HepG2 (cell line): ENCODE results near the gene EIF5A. TPM values are rescaled to one million over a fixed set of nuclear protein-coding genes. Genes with fewer than 3 reads are reported as not detected.

Source experiments
- ARNT2 ChIP-seq: sonication (generic); formaldehyde crosslinking; IDR thresholded peaks from 2 replicates; pipeline ENCODE4 v1.8.0; 2022; ENCODE audit warnings: mild to moderate bottlenecking, low read depth, missing genetic modification reagents, moderate library complexity
- ATF4 ChIP-seq, 2 experiments: fragments of 450-650 bp in 1 of 2; sonication (generic) in 1 of 2; formaldehyde crosslinking; IDR thresholded peaks; 2 replicates each; pipeline versions ENCODE4 v1.5.0 to v1.8.0; 2020 to 2022; ENCODE audit warnings: mild to moderate bottlenecking in 1 of 2, missing genetic modification reagents in 1 of 2
- ELF4 ChIP-seq: sonication (generic); formaldehyde crosslinking; IDR thresholded peaks from 2 replicates; pipeline ENCODE4 v1.5.0; 2020; ENCODE audit warnings: missing genetic modification reagents, mild to moderate bottlenecking, moderate library complexity, borderline replicate concordance
- FOXK1 ChIP-seq: sonication (generic); formaldehyde crosslinking; IDR thresholded peaks from 2 replicates; pipeline ENCODE4 v1.4.0; 2020; ENCODE audit warnings: low read depth, missing genetic modification reagents, borderline replicate concordance
- HDAC2 ChIP-seq: sonication (generic); formaldehyde crosslinking; IDR thresholded peaks from 2 replicates; pipeline ENCODE4 v1.4.0; 2020; ENCODE audit warnings: missing genetic modification reagents
- MTA1 ChIP-seq: sonication (generic); formaldehyde crosslinking; IDR thresholded peaks from 2 replicates; pipeline ENCODE4 v1.4.0; 2020; ENCODE audit warnings: missing genetic modification reagents, mild to moderate bottlenecking, borderline replicate concordance
- RFXANK ChIP-seq: IDR thresholded peaks from 2 replicates; pipeline ENCODE4 v1.6.1; 2016
- SKIL ChIP-seq: sonication (generic); formaldehyde crosslinking; IDR thresholded peaks from 2 replicates; pipeline ENCODE4 v1.8.0; 2022; ENCODE audit warnings: missing genetic modification reagents, mild to moderate bottlenecking, moderate library complexity, borderline replicate concordance
- TOPORS ChIP-seq: sonication (generic); formaldehyde crosslinking; IDR thresholded peaks from 2 replicates; pipeline ENCODE4 v1.8.0; 2023; ENCODE audit warnings: mild to moderate bottlenecking, missing genetic modification reagents
- ZBTB44 ChIP-seq: sonication (generic); formaldehyde crosslinking; IDR thresholded peaks from 2 replicates; pipeline ENCODE4 v1.4.0; 2020; ENCODE audit warnings: missing genetic modification reagents
- ZNF260 ChIP-seq: sonication (generic); formaldehyde crosslinking; IDR thresholded peaks from 2 replicates; pipeline ENCODE4 v1.4.0; 2020; ENCODE audit warnings: missing genetic modification reagents, low read depth, mild to moderate bottlenecking, borderline replicate concordance
- ZNF350 ChIP-seq: sonication (generic); formaldehyde crosslinking; IDR thresholded peaks from 2 replicates; pipeline ENCODE4 v1.4.0; 2020; ENCODE audit warnings: mild to moderate bottlenecking, low read depth, missing genetic modification reagents, borderline replicate concordance
- ZNF766 ChIP-seq: sonication (generic); formaldehyde crosslinking; IDR thresholded peaks from 2 replicates; pipeline ENCODE4 v1.5.0; 2020; ENCODE audit warnings: missing genetic modification reagents, borderline replicate concordance
- ZNF775 ChIP-seq: sonication (generic); formaldehyde crosslinking; IDR thresholded peaks from 2 replicates; pipeline ENCODE4 v1.4.0; 2020; ENCODE audit warnings: missing genetic modification reagents, mild to moderate bottlenecking, moderate library complexity, borderline replicate concordance
- ZNF782 ChIP-seq: sonication (generic); formaldehyde crosslinking; IDR thresholded peaks from 2 replicates; pipeline ENCODE4 v1.4.0; 2020; ENCODE audit warnings: missing genetic modification reagents, mild to moderate bottlenecking, borderline replicate concordance
- ZNF816 ChIP-seq: sonication (generic); formaldehyde crosslinking; IDR thresholded peaks from 2 replicates; pipeline ENCODE4 v1.8.0; 2022; ENCODE audit warnings: missing genetic modification reagents, mild to moderate bottlenecking, borderline replicate concordance
- ZSCAN31 ChIP-seq: sonication (generic); formaldehyde crosslinking; IDR thresholded peaks from 2 replicates; pipeline ENCODE4 v1.5.0; 2020; ENCODE audit warnings: low read depth, mild to moderate bottlenecking, missing genetic modification reagents
- polyA plus RNA-seq, 8 experiments: library from polyadenylated mRNA; depleted of rRNA in 3 of 8; stranded (reverse) in 7 of 8; unstranded in 1 of 8; fragments of >200 nt; fragmentation: Illumina TruSeq in 4 of 8; extraction: Trizol in 4 of 8; gene quantifications; 2 replicates each; pipeline versions ENCODE4 v1.2.1 to v1.2.3, GENCODE V29; 2011 to 2016; ENCODE audit warnings: low read depth in 4 of 8, missing spikeins in 1 of 8, mixed read lengths in 1 of 8; ENCODE audit not compliant: insufficient read depth in 1 of 8
- total RNA-seq, 5 experiments: library from RNA; depleted of rRNA; stranded (reverse); fragments of >200 nt; fragmentation: Illumina TruSeq; extraction: Trizol; gene quantifications; 2 replicates each; pipeline ENCODE4 v1.2.3, GENCODE V29; 2016; ENCODE audit warnings: low read depth in 1 of 5
- TF ChIP-seq, protein P1 (sequence below): sonication (generic); formaldehyde crosslinking; IDR thresholded peaks from 2 replicates; pipeline ENCODE4 v1.5.0; 2020; ENCODE audit warnings: missing genetic modification reagents
- TF ChIP-seq, protein P2 (sequence below): sonication (generic); formaldehyde crosslinking; IDR thresholded peaks from 2 replicates; pipeline ENCODE4 v1.5.0; 2020; ENCODE audit warnings: mild to moderate bottlenecking, missing genetic modification reagents, moderate library complexity
- TF ChIP-seq, protein P3 (sequence below): IDR thresholded peaks from 2 replicates; pipeline ENCODE4 v1.6.1; 2016; ENCODE audit warnings: mild to moderate bottlenecking, missing biosample characterization, missing genetic modification reagents

Gene EIF5A
- total and polyA plus RNA-seq, 2 of the 13 experiments (the other 11 are each of a cell fraction or from before 2014, with no cell fraction given) = 319 to 337 TPM

- TF ChIP-seq ZNF350 (no peak), FOXK1 (CRISPR knock-in tag) (no peak), ZNF766 (CRISPR knock-in tag) (0 out of 2 replicates have a peak, but pooled peaks have one; percentile 15), ATF4 (CRISPR knock-in tag; IDR thresholded peaks at IDR 0.05) (0 out of 4 replicates have a peak, but pooled peaks of 1 of the 2 experiments have one; percentile 18), MTA1 (CRISPR knock-in tag) (0 out of 2 replicates have a peak, but pooled peaks have one; percentile 9), ELF4 (CRISPR knock-in tag) (no peak), SKIL (CRISPR knock-in tag) (0 out of 2 replicates have a peak, but pooled peaks have one; percentile 36), ZNF782 (no peak), TOPORS (CRISPR knock-in tag) (no peak), ZNF816 (no peak), ZBTB44 (CRISPR knock-in tag) (no peak), ARNT2 (no peak), RFXANK (CRISPR knock-in tag) (no peak), ZSCAN31 (CRISPR knock-in tag) (no peak), HDAC2 (CRISPR knock-in tag) (no peak), ZNF775 (CRISPR knock-in tag) (no peak), ZNF260 (CRISPR knock-in tag) (no peak)
- TF ChIP-seq, protein P1, sequence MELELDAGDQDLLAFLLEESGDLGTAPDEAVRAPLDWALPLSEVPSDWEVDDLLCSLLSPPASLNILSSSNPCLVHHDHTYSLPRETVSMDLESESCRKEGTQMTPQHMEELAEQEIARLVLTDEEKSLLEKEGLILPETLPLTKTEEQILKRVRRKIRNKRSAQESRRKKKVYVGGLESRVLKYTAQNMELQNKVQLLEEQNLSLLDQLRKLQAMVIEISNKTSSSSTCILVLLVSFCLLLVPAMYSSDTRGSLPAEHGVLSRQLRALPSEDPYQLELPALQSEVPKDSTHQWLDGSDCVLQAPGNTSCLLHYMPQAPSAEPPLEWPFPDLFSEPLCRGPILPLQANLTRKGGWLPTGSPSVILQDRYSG (CRISPR knock-in tag) = no peak
- TF ChIP-seq, protein P2, sequence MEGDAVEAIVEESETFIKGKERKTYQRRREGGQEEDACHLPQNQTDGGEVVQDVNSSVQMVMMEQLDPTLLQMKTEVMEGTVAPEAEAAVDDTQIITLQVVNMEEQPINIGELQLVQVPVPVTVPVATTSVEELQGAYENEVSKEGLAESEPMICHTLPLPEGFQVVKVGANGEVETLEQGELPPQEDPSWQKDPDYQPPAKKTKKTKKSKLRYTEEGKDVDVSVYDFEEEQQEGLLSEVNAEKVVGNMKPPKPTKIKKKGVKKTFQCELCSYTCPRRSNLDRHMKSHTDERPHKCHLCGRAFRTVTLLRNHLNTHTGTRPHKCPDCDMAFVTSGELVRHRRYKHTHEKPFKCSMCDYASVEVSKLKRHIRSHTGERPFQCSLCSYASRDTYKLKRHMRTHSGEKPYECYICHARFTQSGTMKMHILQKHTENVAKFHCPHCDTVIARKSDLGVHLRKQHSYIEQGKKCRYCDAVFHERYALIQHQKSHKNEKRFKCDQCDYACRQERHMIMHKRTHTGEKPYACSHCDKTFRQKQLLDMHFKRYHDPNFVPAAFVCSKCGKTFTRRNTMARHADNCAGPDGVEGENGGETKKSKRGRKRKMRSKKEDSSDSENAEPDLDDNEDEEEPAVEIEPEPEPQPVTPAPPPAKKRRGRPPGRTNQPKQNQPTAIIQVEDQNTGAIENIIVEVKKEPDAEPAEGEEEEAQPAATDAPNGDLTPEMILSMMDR (CRISPR knock-in tag) = 0 out of 2 replicates have a peak, but pooled peaks have one; percentile 6
- TF ChIP-seq, protein P3, sequence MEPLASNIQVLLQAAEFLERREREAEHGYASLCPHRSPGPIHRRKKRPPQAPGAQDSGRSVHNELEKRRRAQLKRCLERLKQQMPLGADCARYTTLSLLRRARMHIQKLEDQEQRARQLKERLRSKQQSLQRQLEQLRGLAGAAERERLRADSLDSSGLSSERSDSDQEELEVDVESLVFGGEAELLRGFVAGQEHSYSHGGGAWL = no peak
These were observed 21.5 kb downstream of the EIF5A start, which contains the start of gene NEURL4 (continued) for GRCh38 chr17:7328840-7329373.
